H1 (cell line): Measurements from ENCODE around the gene POLR3G. TPM values are rescaled to one million over a fixed set of nuclear protein-coding genes. Genes with fewer than 3 reads are reported as not detected.

ENCODE experiments used
- POLR2AphosphoS5 ChIP-seq: IDR thresholded peaks from 2 replicates; pipeline ENCODE4 v1.6.1; 2011; ENCODE audit warnings: low read depth, low read length
- SIN3A ChIP-seq, 2 experiments: IDR thresholded peaks in 1 of 2; conservative IDR thresholded peaks in 1 of 2; 2 replicates each; pipeline ENCODE4 v1.6.1; 2011 to 2012; ENCODE audit warnings: low read length in 2 of 2, improper control_type of control experiment in 1 of 2, low read depth in 1 of 2, mild to moderate bottlenecking in 1 of 2
- polyA plus RNA-seq, 7 experiments: library from polyadenylated mRNA; depleted of rRNA in 3 of 7; stranded (reverse) in 5 of 7; unstranded in 2 of 7; fragments of >200 nt in 5 of 7; fragments of 200-250 nt in 2 of 7; gene quantifications; 1 replicate in 5 of 7; 2 replicates in 1 of 7; 4 replicates in 1 of 7; pipeline versions ENCODE4 v1.2.1 to v1.2.3, GENCODE V29; 2011 to 2013; ENCODE audit warnings: missing spikeins in 2 of 7, mixed read lengths in 2 of 7
- total RNA-seq: library from RNA; stranded (reverse); fragmentation: NEBNext Ultra II Directional; extraction: Animal tissue kit (Norgen Biotek cat#: 25700); gene quantifications from 2 replicates; pipeline ENCODE4 v1.2.1, GENCODE V29; 2021
- TF ChIP-seq, protein P1 (sequence below): fragments of 300-600 bp; sonication (generic); IDR thresholded peaks from 2 replicates; pipeline ENCODE4 v1.7.1; 2012; ENCODE audit warnings: low read length, moderate library complexity, mild to moderate bottlenecking, inconsistent platforms; ENCODE audit not compliant: insufficient replicate concordance

POLR3G gene
- total and polyA plus RNA-seq, 2 of the 8 experiments (the other 6 are each of a cell fraction or from before 2014, with no cell fraction given) = 119 to 179 TPM

DNA sequence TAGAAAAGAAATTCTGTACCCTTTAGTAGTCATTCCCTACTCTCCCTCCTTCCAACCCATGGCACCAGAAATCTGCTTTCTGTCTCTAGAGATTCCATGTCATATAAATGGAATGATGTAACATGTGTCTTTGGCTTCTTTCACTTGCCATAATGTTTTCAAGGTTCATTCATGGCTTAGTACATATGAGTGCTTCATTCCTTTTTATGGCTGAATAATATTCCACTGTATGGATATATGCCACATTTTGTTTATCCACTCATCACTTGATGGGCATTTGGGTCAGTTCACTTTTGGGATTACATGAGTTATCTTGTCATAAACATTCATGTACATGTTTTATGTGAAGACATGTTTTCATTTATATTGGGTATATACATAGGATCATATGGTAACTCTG is 19.4 kb downstream of the POLR3G start (continued):
- TF ChIP-seq, protein P1, sequence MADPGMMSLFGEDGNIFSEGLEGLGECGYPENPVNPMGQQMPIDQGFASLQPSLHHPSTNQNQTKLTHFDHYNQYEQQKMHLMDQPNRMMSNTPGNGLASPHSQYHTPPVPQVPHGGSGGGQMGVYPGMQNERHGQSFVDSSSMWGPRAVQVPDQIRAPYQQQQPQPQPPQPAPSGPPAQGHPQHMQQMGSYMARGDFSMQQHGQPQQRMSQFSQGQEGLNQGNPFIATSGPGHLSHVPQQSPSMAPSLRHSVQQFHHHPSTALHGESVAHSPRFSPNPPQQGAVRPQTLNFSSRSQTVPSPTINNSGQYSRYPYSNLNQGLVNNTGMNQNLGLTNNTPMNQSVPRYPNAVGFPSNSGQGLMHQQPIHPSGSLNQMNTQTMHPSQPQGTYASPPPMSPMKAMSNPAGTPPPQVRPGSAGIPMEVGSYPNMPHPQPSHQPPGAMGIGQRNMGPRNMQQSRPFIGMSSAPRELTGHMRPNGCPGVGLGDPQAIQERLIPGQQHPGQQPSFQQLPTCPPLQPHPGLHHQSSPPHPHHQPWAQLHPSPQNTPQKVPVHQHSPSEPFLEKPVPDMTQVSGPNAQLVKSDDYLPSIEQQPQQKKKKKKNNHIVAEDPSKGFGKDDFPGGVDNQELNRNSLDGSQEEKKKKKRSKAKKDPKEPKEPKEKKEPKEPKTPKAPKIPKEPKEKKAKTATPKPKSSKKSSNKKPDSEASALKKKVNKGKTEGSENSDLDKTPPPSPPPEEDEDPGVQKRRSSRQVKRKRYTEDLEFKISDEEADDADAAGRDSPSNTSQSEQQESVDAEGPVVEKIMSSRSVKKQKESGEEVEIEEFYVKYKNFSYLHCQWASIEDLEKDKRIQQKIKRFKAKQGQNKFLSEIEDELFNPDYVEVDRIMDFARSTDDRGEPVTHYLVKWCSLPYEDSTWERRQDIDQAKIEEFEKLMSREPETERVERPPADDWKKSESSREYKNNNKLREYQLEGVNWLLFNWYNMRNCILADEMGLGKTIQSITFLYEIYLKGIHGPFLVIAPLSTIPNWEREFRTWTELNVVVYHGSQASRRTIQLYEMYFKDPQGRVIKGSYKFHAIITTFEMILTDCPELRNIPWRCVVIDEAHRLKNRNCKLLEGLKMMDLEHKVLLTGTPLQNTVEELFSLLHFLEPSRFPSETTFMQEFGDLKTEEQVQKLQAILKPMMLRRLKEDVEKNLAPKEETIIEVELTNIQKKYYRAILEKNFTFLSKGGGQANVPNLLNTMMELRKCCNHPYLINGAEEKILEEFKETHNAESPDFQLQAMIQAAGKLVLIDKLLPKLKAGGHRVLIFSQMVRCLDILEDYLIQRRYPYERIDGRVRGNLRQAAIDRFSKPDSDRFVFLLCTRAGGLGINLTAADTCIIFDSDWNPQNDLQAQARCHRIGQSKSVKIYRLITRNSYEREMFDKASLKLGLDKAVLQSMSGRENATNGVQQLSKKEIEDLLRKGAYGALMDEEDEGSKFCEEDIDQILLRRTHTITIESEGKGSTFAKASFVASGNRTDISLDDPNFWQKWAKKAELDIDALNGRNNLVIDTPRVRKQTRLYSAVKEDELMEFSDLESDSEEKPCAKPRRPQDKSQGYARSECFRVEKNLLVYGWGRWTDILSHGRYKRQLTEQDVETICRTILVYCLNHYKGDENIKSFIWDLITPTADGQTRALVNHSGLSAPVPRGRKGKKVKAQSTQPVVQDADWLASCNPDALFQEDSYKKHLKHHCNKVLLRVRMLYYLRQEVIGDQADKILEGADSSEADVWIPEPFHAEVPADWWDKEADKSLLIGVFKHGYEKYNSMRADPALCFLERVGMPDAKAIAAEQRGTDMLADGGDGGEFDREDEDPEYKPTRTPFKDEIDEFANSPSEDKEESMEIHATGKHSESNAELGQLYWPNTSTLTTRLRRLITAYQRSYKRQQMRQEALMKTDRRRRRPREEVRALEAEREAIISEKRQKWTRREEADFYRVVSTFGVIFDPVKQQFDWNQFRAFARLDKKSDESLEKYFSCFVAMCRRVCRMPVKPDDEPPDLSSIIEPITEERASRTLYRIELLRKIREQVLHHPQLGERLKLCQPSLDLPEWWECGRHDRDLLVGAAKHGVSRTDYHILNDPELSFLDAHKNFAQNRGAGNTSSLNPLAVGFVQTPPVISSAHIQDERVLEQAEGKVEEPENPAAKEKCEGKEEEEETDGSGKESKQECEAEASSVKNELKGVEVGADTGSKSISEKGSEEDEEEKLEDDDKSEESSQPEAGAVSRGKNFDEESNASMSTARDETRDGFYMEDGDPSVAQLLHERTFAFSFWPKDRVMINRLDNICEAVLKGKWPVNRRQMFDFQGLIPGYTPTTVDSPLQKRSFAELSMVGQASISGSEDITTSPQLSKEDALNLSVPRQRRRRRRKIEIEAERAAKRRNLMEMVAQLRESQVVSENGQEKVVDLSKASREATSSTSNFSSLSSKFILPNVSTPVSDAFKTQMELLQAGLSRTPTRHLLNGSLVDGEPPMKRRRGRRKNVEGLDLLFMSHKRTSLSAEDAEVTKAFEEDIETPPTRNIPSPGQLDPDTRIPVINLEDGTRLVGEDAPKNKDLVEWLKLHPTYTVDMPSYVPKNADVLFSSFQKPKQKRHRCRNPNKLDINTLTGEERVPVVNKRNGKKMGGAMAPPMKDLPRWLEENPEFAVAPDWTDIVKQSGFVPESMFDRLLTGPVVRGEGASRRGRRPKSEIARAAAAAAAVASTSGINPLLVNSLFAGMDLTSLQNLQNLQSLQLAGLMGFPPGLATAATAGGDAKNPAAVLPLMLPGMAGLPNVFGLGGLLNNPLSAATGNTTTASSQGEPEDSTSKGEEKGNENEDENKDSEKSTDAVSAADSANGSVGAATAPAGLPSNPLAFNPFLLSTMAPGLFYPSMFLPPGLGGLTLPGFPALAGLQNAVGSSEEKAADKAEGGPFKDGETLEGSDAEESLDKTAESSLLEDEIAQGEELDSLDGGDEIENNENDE = no peak
- TF ChIP-seq SIN3A (conservative IDR thresholded peaks at IDR 0.05 in 1 of 2, IDR thresholded peaks at IDR 0.05 in 1 of 2; ENCODE audit: low read depth in 1 of 2, low read length in 2 of 2) (no peak), POLR2AphosphoS5 (no peak)
